RPMI7951 (cell line): Measurements from ENCODE around the gene TBX4. TPM values are rescaled to one million over a fixed set of nuclear protein-coding genes. Genes with fewer than 3 reads are reported as not detected.

Experiments used
- DNase-seq: peaks from one replicate; pipeline ENCODE4 v3.0.0-alpha.2; 2012; ENCODE audit warnings: low read depth
- total RNA-seq: library from RNA; depleted of rRNA; stranded (reverse); fragments of >200 nt; shearing (Covaris generic); gene quantifications from 2 replicates; pipeline ENCODE4 v1.2.3, GENCODE V29; 2014; rRNA removed

The TBX4 gene
- total RNA-seq, result not detected in 2 replicates

GRCh38 chr17:61452301-61453290 lies at the start of gene TBX4:
Gene TBX4 (plus strand): TSS chr17:61452422. CDS start chr17:61456491, 4,069 bp downstream.
- DNase-seq, result no peak

- DNase-seq, result no peak
These were observed 49.0 kb upstream of the TBX4 start for GRCh38 chr17:61402978-61403800.

- no peak for DNase-seq
These were observed 48.2 kb upstream of the TBX4 start for GRCh38 chr17:61403801-61404662.

- no peak for DNase-seq
These were observed 47.6 kb upstream of the TBX4 start for GRCh38 chr17:61404663-61404912.

GRCh38 chr17:61404913-61405685 lies 47.1 kb upstream of the TBX4 start:
- no peak for DNase-seq

GRCh38 chr17:61405686-61406536 lies 46.3 kb upstream of the TBX4 start:
- no peak for DNase-seq

GRCh38 chr17:61406537-61406845 lies 45.7 kb upstream of the TBX4 start:
- no peak for DNase-seq

GRCh38 chr17:61406971-61407911 lies 45.0 kb upstream of the TBX4 start:
- no peak for DNase-seq

GRCh38 chr17:61408151-61409041 lies 43.8 kb upstream of the TBX4 start:
- DNase-seq, result no peak

GRCh38 chr17:61409301-61410112 lies 42.7 kb upstream of the TBX4 start:
- DNase-seq, result peak; percentile 35

GRCh38 chr17:61410141-61411010 lies 41.8 kb upstream of the TBX4 start:
- DNase-seq, result peak; percentile 82

GRCh38 chr17:61411011-61411260 lies 41.3 kb upstream of the TBX4 start:
- DNase-seq, result no peak

- peak; percentile 88 for DNase-seq
These were observed 40.7 kb upstream of the TBX4 start for GRCh38 chr17:61411261-61412142.

GRCh38 chr17:61412143-61412859 lies 39.9 kb upstream of the TBX4 start:
- DNase-seq, result peak; percentile 84
